Stimulated activated CD8-positive, alpha-beta memory T cell treated with anti-CD3 and anti-CD28 coated beads, Interleukin-4, amount 100 ng/mL, for 1 hour (primary cell): ENCODE results near the gene RAPGEF4.

ENCODE experiments used
- DNase-seq, 2 donors: peaks; one replicate each; pipeline ENCODE4 v3.0.0-alpha.2; 2020; ENCODE audit warnings: low read depth in 2 of 2, low spot score in 1 of 2

The RAPGEF4 gene

DNA sequence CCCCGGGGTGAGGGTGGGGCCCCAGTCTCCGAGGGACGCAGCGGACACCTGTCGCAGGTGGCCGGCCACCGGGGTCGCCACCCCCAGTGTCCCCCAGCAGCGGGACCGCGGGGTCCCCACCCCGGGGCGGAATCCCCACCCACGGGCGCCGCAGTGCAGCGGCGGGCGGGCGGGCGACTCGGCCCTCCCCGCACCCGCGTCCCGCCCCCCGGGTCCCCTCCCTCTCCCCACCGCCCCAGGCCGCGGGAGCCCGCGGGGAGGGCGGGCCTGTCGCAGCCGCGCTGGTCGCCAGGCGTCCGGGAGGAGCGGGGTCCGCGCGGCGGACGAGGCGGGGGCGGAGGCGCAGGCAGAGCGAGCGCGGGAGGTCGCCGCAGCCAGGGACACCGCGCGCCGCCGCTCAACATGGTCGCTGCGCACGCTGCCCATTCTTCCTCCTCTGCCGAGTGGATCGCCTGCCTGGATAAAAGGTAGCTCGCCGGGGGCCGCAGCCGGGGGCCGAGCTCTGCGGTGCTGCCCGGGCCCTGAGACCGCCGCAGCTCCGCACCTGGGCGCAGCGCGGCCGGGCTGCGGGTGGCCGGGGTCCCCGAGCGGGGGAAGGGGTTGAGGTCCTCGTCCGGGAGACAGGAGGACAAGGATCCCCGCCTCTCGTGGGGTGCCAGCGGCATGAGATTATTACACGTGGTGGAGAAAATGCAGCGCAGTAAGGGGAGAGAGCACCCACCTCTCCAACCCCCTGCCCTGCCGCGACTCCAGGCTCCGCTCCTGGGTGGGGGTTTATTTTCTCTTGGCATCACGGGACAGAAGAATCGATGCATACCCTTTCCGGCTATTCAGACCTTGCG, at the start of gene RAPGEF4:
Gene RAPGEF4, plus strand, starts transcription at position 264 of the 842 bp plus-strand sequence. Its CDS starts 139 bp downstream, at position 403.
- no peak for DNase-seq

DNA sequence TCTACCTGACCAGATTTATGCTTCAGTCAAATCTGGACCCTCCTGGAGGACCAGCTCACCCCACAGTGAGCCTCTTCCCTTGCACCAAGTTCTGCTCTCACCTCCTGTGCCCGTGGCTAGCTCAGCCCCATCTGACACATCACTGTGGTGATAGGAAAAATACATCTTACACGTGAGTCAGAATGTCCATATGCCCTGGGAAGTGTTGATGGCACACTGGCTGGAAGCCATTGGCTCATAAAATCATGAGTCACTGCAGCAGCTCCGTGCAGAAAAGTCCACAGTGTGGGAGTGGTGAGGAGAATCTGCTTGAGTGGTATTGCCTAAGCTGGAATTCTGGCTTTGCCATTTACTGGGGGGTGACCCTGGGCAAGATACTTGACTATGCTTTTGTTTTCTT, 42.6 kb upstream of the RAPGEF4 start:
- DNase-seq = no peak

DNA sequence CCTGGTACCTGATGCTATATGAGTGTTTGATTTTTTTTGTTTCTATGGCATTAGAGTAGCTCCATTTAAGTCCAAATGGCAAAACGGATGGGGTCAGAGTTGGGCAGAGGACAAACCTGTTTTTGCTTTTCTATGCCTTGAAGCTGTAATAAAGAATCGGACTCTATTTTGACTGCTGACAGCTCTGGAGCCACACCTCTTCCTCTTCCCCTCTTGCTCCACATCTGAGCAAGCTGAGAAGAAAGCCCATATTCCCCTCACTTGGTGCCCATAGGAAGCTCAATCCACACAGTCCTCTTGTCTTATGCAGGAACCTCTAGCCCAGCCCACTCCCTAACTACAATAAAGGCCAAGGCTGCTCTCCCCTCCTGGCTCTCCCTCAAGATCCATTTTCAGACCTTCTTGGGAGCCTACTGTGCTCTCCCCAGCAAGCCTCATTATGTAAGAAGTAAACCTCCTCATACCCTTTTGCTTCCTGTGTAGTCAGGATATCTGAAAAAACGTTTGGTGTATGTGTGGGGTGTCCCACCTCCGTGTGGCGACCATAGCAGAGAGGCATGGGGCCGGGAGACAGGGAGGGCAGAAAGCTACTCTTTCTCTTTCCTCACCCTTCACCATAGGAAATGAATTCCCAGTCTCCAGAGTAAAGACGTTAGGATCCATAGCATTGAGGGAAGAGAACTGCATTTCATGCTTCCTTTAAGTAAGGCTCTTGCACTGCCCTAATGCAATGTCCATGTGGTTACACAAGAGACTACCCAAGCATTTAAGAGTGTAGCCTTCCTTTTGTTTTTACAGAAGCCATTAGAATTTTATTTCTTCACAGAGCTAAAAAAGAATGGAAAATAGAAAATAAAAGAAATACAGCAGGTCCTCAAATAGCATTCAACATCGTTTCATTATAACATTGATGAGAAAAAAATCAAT, 41.9 kb upstream of the RAPGEF4 start:
- no peak for DNase-seq

DNA sequence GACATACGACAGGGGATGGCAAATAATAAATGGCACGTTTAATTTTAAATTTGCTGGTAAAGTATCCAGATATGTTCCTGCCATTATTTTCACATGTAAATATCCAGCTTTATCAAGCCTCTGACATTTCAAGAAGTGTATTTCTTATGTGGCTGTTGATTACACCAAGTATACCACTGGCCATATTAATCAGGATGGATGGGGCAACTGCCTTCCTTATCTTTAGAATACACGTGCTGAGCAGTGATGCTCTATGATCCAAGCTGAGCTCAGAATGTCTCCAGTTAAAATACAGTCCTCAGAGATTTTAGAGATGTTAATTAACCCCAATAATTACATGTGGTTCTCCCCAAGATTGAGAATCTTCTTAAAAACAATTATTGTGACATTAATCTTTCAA, 38.3 kb upstream of the RAPGEF4 start:
- DNase-seq = no peak

DNA sequence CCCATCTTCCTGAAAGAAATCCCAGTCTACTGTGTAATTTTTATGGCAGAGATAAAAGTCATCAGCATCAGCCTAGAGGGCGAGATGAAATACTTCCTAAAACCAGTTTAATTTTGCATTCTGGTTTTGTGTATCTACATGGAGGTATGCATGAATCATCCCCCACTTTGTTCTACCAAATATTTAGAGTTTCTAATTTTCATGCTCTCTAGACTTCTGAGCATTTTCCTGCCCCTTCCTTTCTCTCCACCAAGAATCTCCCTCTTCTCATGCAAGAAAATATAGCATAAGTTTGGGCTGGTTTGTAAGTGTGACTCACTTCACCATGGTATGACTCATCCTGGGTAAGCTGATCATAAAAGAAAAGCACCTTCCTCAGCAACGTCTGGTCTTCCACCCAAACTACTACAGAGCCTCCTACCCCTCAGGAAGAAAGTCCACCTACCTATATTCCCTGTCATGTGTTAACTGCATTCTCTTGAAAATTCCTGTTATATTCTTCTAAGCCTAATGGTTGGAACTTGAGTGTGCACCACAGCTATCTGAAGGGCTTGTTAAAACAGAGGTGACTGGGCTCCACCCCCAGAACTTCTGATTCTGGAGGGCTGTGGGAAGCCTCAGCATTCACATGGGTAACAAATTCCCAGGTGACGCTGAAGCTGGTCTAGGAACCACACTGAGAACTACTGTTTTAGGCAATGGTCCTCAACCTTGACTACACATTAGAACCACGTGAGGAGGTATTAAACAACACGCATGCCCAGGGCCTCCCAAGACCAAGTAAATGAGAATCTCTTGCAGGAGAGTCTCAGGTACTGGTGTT, 37.4 kb upstream of the RAPGEF4 start:
- DNase-seq = no peak

DNA sequence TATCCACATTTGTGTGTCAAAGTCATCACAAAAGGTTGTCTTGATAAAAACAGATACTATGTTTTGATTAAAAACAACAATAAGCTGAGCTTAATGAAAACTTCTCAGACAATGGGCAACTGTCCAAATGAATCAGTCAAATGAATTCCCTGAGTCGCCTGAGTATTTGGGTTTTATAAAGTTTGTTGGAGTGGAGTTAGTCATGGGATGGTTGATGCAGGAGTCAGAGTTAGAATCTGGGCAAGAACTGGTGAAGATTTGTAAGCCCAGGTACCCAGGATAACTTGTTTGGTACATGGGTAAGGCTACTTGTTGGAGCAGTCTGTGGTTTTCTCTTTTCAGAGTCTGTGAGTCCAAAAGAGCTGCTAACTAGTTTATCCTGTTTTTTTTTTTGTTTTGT, 34.4 kb upstream of the RAPGEF4 start:
- DNase-seq = no peak

DNA sequence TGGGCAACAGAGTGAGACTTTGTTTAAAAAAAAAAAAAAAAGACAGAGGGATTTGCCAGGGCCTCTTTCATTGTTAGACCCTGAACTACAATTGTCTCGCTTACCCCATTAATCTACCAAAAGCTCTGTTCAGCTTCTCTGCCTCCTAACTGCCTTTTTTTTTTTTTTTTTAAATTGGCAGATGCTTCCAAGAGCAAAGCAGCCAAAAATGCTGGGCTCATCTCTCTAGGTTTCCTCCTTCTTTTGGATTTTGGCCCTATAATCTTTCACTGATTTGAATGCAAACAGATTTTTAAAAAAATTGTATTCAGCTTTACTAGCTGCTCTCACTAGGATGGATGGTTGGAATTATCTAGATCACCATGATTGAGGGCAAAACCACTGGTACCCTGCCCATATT, 33.2 kb upstream of the RAPGEF4 start:
- DNase-seq = no peak

DNA sequence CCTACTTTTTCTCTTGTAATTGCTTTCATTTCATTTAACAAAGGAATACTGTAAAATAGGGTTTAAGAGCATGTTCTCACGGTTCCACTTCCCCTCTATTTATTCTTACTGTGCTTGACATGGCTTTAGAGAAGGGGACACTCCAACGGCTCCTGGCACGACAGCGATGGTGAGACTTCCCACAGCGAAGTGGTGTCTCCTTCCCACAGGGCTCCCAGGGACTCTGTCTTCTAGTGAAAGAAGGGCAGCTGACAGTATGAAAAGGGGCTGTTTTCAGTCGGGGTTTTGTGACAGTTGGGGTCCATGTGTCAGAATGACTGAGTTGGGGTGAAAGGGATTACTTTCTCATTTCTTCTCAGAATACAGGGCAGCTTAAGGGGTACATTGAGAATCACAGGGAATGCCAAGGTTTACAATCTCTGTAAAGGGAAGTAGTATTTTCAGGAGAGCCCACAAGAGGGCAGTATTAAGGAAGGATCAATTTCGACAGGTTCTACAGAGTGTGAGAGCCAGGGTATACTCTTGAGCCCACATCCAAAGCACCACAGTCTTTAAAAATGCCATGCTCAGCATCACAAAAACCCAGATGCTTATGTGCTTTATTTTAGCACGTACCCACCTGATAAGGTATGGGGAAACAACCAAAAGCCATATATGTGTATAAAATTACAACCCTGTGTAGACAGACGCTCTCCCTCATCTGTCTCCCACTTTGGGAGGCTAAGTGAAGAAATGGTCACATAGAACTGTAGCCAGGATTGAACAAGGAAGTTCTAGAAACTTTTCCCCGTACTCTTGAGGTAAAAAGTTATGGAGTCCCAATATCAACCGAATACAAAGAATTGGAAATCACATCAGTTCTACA, 31.3 kb upstream of the RAPGEF4 start:
- no peak for DNase-seq

DNA sequence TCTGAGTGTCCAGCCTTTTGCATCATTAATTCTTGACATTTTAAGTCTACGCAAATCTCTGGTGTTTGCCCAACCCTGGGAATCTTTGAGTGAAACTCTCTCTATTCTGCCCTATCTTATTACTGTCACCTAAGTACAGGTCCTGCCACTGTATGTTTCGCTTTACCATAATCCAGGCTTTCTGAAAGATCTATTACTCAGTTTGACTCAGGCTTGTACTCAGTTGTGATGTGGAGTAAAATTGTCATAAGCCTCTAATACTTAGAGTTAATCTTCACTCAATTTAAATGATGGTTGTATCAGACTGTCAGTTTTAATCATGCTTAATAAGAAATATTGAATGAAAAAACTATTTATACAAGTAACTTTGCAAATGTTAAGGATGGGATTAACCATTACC, 30.3 kb upstream of the RAPGEF4 start:
- DNase-seq = no peak

DNA sequence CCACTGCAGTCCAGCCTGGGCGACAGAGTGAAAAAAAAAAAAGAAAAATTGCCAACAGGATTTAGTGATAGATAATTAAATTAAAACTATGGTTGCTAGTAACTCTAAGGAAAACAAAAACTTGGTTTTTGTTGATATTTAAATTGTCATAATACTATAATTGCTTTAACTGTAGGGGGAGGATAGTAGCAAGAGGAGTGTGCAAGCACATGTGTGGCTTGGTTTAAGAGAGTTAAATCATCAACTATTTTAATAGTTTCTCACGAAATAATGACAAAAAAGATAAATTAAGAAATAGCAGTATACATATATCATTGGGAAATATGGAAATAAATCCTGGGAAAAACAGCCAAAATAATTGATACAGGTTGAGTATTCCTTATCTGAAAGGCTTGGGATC, 27.4 kb upstream of the RAPGEF4 start:
- DNase-seq = no peak

DNA sequence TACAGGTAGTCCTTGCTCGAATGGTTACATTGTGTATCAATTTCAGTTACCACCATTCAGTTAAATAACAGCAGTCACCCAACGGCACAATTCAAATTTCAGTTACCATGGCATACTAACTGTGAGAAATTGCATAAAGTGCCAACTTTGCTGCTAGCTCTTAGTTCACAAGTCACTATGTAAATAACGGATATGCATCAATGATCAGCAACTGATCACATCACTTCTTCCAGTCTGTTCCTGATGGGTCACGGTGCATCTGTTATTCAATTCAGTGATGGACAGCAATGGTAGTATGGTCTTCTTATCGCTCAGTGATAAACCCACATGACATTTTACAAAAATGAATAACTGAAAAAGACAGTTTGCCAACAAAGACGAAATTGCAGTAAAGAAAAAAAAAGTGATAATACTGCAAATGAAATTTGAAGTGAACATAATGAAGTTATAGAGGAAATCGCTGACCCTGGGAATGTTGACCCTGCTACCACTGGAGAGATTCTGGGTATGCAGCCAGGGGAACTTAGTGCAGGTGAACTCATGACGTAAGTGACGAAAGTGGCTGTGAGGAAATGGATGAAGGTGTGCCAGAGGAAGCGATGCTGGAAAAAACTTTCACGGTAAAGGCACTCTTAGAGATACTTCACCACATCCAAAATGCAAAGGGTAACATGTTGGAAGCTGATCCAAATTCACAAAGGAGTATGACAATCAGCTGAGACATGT, 25.9 kb upstream of the RAPGEF4 start:
- no peak for DNase-seq

DNA sequence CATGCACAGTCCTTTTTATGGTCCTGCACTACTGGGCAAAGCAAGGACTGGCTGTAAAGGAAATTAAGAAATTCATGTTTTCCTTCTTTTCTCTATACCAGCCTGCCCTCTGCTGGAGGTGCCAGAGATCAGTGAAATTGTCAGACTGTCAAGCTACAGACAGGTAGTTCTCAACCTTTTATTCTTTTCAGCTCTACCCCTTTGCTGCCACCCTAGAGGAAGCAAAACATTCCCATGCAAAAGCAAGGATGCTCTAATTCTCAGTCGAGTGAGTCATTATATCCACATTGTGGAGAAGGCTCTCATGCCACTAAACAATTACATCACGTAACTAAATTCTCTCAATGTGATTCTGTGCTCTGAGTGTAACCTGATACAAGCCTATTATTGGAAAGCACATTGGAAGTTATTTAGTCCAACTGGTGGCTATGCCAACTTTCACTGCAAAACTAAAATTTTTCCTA, 25.0 kb upstream of the RAPGEF4 start:
- DNase-seq = no peak

DNA sequence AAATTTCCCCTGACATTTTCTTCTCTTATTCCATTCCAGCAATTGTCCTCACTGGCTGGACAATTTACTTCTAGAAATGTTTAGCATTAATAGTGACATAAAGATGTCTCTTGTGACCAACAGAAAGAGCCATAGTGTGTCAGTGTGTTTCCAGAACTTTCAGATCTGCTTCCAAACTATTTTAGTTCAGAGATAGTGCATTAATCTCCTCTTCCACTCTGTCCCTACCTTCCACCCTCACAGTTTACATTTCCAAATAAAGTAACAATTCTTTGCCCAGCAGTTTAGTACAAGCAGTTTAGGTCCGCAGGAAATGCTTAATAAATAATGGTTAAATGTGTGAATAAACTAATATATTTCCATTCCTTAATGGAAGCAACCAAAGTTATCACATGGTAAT, 24.5 kb upstream of the RAPGEF4 start:
- no peak for DNase-seq

DNA sequence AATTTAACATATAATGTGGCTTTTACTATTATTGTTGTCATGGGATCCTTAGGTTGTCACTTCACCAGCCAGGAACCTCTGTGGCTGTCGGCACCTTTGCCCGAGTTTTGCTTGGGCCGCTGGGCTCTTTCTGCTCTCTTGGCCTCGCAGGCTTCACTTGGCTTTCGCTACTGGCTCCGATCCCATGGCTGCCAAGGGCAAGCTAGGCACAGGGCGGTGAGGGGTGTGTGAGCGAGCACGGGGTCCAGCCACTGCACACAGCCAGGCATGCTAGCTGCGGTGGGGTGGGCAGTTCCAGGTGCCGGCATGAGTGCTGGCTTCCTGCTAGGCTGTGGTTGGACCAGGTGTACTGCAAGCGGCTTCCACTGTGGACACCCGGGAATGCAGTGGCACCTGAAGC, 23.4 kb upstream of the RAPGEF4 start:
- DNase-seq = no peak

DNA sequence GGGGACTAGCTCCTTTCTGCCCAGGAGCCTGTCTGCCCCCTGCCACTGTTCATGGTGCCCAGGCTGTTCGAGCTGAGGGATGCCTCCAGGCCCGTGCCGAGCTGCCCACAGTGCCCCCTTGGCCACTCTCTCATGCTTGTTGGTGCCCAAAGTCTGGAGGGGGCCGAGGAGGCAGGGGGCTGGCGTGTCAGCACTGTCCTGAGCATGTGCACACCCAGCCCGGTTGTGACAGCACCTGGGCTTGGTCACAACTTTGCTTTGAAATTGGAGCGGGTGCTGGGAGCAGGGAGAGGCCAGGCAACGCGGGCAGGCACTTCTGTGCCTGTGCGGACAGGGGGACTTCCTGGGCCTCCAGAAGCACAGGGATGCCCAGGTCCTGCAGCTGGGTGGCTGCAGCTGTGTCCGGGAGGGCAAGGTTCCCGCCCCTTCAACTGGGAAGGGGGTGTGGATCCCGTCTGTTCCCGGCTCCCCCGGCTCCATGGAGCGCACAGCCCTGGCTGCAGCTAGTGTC, 22.2 kb upstream of the RAPGEF4 start:
- DNase-seq = no peak

DNA sequence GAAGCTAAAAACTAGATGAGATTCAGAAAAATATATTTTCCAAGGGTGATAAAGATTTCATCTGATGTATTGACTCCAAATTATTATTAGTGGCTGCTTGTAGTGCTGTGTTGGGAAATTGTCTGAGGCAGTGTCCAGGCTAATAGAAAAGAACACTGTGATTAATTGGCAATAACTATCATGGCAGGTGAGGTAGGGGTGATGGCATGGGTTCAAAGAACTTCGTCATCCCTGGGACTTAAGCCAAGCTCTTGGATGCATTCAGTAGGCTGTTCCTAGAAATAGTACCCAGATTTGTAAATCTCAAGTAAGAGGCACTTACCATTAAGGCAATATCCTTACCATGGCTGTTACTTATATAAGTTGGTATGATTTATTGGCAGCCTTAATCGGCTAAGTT, 13.2 kb upstream of the RAPGEF4 start:
- DNase-seq = no peak

DNA sequence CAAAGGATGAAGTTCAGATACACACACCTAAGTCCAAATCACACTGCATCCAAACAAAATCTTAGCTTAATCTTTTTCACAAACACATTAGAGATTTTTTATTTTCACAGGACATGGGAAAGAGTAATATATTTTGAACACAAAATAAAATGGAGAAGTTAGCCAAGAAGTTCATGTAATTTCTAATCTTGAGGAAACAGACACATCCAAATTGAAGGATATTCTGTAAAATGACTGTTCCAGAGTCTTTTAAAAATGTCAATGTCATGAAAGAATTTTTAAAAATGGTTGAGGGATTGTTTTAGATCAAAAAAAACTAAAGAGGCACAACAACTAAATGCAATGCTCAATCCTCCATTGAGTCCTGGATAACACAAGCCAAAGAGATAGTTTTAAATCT, 12.4 kb upstream of the RAPGEF4 start:
- no peak for DNase-seq

DNA sequence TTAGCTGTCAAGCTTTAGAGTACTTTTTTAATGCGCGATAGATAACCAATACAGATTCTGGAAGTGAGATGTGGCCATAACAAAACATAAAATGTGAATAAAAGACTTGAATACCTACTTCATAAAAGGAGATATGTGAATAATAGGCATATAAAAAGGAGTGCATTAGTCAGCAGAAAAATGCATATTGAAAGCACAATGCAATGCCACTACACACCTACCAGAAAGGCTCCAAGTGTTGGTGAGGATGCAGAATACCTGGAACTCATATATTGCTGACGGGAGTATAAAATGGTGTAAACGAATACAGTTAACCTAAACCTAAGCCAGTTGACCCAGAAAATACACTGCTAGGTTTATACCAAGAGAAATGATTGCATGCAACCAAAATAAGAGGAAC, 10.9 kb upstream of the RAPGEF4 start:
- DNase-seq = no peak

DNA sequence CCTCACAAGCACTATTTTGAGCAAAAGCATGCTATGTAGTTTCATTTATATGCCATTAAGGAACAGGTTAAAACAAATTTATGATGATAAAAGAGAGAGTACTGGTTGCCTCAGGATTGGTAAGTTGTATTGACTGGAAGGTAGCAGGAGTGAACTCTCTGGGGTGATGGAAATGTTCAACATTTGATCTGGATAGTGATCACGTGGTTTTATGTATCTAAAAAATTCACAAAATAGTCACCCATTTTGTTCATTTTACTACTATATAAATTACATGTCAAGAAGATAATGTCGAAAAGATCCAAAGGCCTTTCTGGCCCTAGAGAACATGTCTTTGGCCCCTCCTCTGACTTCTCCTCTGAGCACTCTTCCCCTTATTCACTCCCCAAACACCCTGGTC, 10.4 kb upstream of the RAPGEF4 start:
- no peak for DNase-seq
